ENCODE data around the gene HPGD.

HPGD gene

GRCh38 chr4:174461466-174462106, 60.7 kb downstream of the HPGD start:
- no peaks in the 10 kb centered on the region for H4K20me1 ChIP-seq (ENCODE audit: insufficient read depth, low read length)

GRCh38 chr4:174460684-174461083, 61.6 kb downstream of the HPGD start:
- Histone ChIP-seq H3K9me2 (ENCODE audit: low read depth, low read length) (no peaks in the 10 kb centered on the region), H3K79me2 (ENCODE audit: insufficient read depth, low read length) (no peaks in the 10 kb centered on the region), H2AFZ (ENCODE audit: low read length) (no peak overlapping the region), H3F3A (ENCODE audit: insufficient read depth, low read length) (no peaks in the 10 kb centered on the region), H3K4me2 (ENCODE audit: low read length) (no peak overlapping the region), H3K4me3 (ENCODE audit: low read depth, low read length, poor library complexity, severe bottlenecking) (no peak overlapping the region), H4K20me1 (ENCODE audit: insufficient read depth, low read length) (no peaks in the 10 kb centered on the region), H3K4me1 (ENCODE audit: insufficient read depth, low read length, severe bottlenecking) (no peaks in the 10 kb centered on the region), H3K27me3 (ENCODE audit: insufficient read depth, low read length) (no peaks in the 10 kb centered on the region), H3K9ac (ENCODE audit: low read length) (no peak overlapping the region), H3K36me3 (ENCODE audit: insufficient read depth, low read length) (no peaks in the 10 kb centered on the region), H3K27ac (ENCODE audit: low read depth, low read length, poor library complexity, severe bottlenecking) (no peak overlapping the region), H3K9me3 (ENCODE audit: low read length) (no peaks in the 10 kb centered on the region)
- TF ChIP-seq CTCF (IDR thresholded peaks at IDR 0.05; ENCODE audit: low read length): no peak
- no peak for TF ChIP-seq EZH2 (IDR thresholded peaks at IDR 0.05; ENCODE audit: borderline replicate concordance, low read length)

More at GRCh38 chr4:174461466-174462106, 60.7 kb downstream of the HPGD start:
- TF ChIP-seq CTCF (IDR thresholded peaks at IDR 0.05; ENCODE audit: low read length): no peak
- no peak overlapping the region for H3K9ac ChIP-seq (ENCODE audit: low read length)
- no peaks in the 10 kb centered on the region for H3K27me3 ChIP-seq (ENCODE audit: insufficient read depth, low read length)
- H2AFZ ChIP-seq (ENCODE audit: low read length): no peak overlapping the region
- H3K9me2 ChIP-seq (ENCODE audit: low read depth, low read length): no peaks in the 10 kb centered on the region
- H3K27ac ChIP-seq (ENCODE audit: low read depth, low read length, poor library complexity, severe bottlenecking): no peak overlapping the region
- no peaks in the 10 kb centered on the region for H3K79me2 ChIP-seq (ENCODE audit: insufficient read depth, low read length)
- H3K9me3 ChIP-seq (ENCODE audit: low read length): no peaks in the 10 kb centered on the region
- H3K4me2 ChIP-seq (ENCODE audit: low read length): no peak overlapping the region
- H3K4me3 ChIP-seq (ENCODE audit: low read depth, low read length, poor library complexity, severe bottlenecking): no peak overlapping the region
- no peaks in the 10 kb centered on the region for H3K4me1 ChIP-seq (ENCODE audit: insufficient read depth, low read length, severe bottlenecking)
- H3K36me3 ChIP-seq (ENCODE audit: insufficient read depth, low read length): no peaks in the 10 kb centered on the region
- no peaks in the 10 kb centered on the region for H3F3A ChIP-seq (ENCODE audit: insufficient read depth, low read length)

GRCh38 chr4:174457468-174457867, 64.8 kb downstream of the HPGD start:
- Histone ChIP-seq H3K9me2 (ENCODE audit: low read depth, low read length) (no peaks in the 10 kb centered on the region), H3K4me1 (ENCODE audit: insufficient read depth, low read length, severe bottlenecking) (no peaks in the 10 kb centered on the region)

More at GRCh38 chr4:174457468-174457867, 64.8 kb downstream of the HPGD start:
- no peaks in the 10 kb centered on the region for H3K27me3 ChIP-seq (ENCODE audit: insufficient read depth, low read length)
- no peak overlapping the region for H3K4me2 ChIP-seq (ENCODE audit: low read length)
- H3K9me3 ChIP-seq (ENCODE audit: low read length): no peaks in the 10 kb centered on the region
- no peak overlapping the region for H3K4me3 ChIP-seq (ENCODE audit: low read depth, low read length, poor library complexity, severe bottlenecking)
- H3K36me3 ChIP-seq (ENCODE audit: insufficient read depth, low read length): no peaks in the 10 kb centered on the region
- no peak overlapping the region for H2AFZ ChIP-seq (ENCODE audit: low read length)
- no peaks in the 10 kb centered on the region for H3K79me2 ChIP-seq (ENCODE audit: insufficient read depth, low read length)
- TF ChIP-seq EZH2 (IDR thresholded peaks at IDR 0.05; ENCODE audit: borderline replicate concordance, low read length) (no peak), CTCF (IDR thresholded peaks at IDR 0.05; ENCODE audit: low read length) (no peak)
- no peaks in the 10 kb centered on the region for H3F3A ChIP-seq (ENCODE audit: insufficient read depth, low read length)
- H4K20me1 ChIP-seq (ENCODE audit: insufficient read depth, low read length): no peaks in the 10 kb centered on the region
- no peak overlapping the region for H3K27ac ChIP-seq (ENCODE audit: low read depth, low read length, poor library complexity, severe bottlenecking)
- H3K9ac ChIP-seq (ENCODE audit: low read length): no peak overlapping the region
